GM19099 (cell line): Measurements from ENCODE around the gene TICAM1.

ENCODE experiments used
- POLR2A ChIP-seq: IDR thresholded peaks from 3 replicates; pipeline ENCODE4 v1.6.1; 2011; ENCODE audit warnings: low read depth; ENCODE audit not compliant: insufficient read length; ENCODE audit errors: extremely low read depth

TICAM1 gene

DNA sequence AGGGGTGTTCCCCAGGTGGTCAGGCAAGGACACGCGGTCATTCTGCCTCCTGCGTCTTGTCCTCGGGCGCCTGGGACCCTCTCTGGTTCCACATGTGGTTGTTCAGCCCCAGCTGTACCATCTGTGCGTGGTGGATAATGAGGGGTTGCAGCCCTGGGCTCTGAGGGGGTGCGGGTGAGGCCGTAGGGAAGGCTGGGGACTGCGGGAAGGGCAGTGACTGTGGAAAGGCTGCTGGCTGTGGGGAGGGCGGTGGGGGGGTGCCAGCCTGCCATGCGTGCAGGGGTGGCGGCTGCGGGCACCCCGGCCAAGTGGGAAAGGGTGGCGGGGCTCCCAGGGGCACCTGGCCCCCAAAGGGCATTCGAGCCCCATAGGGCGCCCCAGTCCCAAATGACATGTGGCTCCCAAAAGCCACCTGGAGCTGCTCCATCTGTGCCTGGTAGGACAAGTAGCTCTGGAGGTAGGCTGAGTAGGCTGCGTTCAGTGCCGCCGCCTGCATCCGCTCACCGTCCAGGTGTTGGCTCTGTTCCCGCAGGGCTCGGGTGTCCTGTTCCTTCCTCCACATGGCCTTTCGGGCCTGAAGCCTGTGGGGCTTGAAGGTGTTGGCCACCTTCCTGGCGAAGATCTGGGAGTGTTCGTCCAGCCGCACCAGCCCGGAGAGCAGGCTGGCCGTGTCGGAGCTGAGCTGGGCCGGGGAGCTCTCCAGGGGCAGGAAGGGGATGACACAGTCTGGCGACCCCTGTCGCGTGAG, 15.1 kb downstream of the TICAM1 start:
- no peak for TF ChIP-seq POLR2A

DNA sequence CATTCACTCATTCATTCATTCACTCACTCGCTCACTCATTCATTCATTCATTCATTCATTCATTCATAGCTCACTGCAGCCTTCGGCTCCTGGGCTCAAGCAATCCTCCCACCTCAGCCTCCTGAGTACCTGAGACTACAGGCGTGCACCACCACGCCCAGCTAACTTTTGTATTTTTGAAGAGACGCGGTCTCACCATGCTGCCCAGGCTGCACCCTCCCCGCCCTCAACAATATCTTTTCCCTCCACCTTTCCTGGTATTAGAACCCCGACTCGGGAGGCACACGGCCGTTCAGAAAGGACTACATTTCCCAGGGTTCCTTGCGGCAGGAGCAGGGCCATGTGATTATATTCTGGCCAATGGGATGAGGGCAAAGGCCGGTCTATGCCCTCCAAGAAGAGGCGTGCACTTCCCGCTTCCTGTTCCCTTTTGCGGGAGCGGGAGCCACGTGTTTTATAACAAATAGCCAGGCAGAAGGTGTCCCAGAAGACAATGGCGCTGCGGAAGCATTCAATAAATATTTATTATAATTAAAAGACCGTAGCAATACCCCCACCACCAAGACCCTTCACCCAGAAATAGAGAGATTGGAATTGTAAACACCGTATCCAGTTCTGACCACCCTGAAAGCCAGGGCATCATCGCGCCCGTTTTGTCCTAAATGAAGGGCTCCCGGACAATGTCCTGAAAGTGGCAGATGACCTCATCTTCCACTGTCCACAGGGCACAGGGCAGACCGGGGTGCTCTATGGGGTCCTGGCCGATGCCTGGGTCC, 15.9 kb downstream of the TICAM1 start:
- no peak for TF ChIP-seq POLR2A

DNA sequence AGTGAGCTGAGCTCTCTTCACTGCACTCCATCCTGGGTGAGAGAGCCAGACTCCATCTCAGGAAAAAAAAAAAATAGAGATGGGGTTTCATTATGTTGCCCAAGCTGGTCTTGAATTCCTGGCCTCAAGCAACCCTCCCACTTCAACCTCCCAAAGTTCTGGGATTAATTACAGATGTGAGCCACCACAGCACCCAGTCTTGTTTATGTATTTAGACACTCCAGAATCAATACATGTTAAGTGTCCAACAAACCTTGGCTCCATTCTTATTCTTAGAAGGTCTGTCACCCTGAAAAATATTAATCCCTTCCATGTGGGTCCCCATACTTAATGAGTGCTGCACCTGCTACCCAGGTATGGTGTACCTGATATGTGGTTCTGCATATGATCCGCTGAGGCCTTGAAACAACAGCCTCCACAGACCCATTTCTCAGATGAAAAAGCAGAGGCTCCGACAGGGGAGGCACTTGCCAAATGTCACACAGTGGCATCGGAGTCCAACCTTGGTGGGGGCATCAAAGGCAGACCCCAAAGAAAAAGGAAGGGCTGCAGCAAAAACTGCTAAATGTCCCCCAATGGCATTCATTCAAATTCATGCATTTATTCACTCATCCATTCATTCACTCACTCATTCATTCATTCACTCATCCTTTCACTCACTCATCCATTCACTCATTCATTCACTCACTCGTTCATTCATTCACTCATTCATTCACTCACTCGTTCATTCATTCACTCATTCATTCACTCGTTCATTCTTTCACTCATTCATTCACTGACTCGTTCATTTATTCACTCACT, 16.7 kb downstream of the TICAM1 start:
- no peak for TF ChIP-seq POLR2A

DNA sequence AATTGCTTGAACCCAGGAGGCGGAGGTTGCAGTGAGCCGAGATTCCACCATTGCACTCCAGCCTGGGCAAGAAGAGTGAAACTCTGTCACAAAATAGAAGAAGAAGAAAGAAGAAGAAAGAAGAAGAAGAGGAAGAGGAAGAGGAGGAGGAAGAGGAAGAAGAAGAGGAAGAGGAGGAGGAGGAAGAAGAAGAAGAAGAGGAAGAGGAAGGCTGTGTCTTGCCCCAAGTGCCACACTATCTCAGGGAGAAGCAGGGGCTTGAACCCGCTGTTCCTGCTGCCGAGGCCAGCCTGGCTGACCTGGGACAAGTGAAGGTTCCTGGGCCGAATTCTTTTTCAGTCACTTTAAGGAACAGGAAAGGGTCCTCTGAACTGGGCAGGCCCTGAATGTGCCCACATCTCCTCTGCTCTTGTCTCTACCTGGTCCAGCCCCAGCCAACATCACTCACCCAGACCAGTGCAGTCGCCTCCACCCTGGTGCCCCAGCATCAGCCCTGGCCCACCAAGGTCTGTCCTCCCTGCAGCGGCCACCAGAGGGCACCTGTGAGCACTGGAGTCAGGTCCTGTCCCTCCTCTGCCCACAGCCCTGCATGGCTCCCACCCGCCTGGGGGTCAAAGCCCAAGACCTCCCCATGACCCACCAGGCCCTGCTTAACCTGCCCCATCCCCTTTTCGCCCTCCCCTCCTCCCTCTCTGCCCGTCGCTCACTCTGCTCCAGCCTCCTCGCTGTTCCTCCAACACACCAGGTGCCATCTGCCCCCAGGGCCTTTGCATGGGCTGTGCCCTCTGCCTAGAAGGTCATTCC, 20.0 kb downstream of the TICAM1 start:
- TF ChIP-seq POLR2A, result no peak

DNA sequence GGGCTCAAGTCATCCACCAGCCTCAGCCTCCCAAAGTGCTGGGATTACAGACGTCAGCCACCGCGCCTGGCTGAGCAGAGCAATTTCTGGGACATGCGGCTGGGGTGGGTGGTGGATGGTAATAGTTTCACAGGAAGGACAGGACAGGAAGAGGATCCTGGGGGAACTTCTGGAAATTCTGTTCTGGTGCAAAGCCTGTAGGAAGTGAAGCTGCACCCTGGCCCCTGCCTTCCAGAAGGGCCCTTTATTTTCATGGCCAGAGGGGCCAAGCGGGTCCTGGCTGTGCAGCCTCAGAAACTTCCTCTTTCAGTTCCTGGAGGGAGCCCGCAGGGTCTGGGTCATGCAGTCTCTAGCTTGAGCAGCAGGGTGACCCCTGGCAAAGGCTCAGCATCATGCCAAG, 24.3 kb downstream of the TICAM1 start:
- no peak for TF ChIP-seq POLR2A

DNA sequence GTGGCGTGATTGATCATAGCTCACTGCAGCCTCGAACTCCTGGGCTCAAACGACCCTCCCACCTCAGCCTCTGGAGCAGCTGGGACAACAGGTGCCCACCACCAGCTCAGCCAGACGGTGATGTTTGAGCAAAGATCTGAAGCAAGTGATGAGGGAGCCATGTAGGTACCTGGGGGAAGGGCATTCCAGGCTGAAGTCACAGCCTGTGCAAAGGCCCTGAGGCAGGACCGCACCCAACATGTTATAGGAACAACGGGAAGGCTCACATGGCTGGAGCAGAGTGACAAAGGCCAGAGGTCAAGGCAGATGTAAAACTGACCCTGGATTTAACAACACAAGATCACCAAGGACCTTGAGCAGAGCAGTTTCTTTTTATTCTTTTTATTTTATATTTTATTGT, 25.1 kb downstream of the TICAM1 start:
- TF ChIP-seq POLR2A, result no peak

DNA sequence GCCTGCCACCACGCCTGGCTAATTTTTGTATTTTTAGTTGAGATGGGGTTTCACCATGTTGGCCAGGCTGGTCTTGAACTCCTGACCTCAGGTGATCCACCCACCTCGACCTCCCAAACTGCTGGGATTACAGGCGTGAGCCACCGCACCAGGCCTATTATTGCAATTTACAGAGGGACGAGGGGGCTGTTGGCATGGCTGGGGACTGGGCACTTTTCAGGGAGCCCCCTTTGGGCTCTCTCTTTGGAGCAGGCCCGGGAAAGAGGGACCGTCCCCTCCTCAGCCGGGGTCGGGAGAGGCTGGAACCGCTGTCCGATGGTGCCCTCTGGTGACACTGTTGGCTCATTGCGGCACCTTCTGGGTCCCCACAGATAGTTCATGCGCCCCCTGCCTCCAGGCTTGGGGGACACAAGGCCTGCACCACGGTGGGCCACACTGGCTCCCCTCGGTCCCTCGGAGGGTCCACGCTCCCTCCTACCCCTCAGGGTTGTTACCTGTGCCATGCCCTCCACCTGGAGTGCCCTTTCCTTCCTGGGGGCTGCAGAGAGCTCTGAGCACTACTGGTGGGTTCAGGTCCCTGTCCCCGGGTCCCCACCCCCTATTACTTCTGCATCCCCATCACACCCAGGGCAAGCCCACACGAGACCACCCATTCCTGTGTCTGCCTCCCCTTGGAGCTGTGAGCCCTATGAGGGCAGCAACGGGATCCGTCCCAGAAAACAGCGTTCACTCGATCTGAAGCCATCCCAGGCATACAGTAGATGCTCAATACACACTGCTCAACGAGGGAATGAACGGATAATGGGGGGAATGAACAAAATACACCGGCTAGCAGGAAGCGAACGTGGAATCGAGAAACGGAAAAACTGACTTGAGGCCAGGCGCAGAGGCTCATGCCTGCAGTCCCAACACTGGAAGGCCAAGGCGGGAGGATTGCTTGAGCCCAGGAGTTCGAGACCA, 27.5 kb downstream of the TICAM1 start:
- TF ChIP-seq POLR2A, result no peak

DNA sequence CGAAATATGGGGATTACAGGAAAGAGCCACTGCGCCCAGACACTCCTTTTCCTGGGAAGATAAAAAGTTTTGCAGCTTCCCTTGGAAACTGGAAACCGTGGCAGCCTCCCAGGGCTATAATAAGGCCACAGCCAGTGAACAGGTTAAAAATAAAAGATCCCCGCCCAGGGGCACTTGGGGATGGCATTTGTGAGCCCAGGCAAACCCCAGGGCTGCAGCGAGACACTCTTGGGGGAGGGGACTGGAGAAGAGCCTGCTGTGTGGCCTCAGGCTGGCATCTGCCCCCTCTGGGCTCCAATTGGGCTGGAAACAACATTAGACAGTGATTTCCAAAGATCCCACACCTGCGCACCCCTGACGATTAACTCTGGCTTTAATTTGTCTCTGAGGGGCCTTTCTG, 28.8 kb downstream of the TICAM1 start:
- no peak for TF ChIP-seq POLR2A

DNA sequence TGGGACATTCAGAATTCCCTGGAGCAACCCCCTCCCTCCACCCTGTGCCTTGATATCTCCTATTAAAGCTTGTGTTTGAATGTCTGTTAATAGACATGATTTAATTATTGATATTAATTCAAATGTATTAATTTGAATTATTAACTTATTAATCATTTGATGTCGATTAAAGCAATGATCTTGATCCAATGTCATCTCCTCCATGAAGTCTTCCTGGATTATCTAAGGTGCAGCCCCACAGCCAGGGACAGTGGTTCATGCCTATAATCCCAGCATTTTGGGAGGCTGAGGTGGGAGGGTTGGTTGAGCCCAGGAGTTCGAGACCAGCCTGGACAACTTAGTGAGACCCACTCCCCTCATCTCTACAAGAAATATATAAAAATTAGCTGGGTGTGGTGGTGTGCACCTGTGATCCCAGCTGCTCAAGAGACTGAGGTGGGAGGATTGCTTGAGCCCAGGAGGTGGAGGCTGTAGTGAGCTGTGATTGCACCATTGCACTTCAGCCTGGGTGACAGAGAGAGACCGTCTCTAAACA, 30.4 kb downstream of the TICAM1 start:
- no peak for TF ChIP-seq POLR2A

DNA sequence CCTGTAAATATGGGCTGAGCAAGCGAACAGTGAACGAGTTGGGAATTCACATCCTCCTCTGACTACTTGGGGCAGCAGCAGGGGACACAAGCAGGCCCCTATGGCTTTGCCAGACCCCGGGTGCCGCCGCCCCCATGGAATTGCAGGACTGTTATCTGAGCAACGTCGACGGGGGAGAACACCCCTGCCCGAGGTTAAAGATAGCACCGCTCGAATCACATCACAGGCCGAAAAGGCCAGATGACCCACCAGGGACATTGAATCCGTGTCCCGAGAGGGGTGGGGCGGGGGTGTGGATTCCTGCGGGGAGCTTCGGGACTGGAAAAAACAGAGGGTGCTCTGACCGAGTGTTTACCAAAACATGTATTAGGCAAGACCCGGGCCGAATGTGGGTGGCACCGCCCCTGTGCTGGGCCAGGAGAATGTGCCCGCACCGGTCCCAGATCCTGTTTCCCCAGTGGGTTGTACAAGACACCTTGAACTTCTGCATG, 30.9 kb downstream of the TICAM1 start:
- no peak for TF ChIP-seq POLR2A

DNA sequence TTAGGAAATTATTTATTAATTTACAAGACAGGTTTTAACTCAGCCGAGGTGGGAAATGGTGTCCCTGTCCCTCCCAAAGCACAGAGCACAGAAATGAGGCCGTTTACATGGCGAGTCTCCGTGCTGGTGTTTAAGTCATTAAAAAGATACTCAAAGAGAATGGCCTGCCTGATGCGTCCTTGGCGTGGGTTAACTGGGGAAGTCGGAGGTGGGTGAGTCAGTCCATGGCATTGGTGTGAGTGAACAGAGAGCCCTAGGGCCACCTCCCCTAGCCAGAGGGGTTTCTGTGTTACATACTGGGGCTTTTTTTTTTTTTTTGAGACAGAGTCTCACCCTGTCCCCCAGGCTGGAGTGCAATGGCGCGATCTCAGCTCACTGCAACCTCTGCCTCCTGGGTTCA, 36.1 kb downstream of the TICAM1 start:
- TF ChIP-seq POLR2A, result no peak

DNA sequence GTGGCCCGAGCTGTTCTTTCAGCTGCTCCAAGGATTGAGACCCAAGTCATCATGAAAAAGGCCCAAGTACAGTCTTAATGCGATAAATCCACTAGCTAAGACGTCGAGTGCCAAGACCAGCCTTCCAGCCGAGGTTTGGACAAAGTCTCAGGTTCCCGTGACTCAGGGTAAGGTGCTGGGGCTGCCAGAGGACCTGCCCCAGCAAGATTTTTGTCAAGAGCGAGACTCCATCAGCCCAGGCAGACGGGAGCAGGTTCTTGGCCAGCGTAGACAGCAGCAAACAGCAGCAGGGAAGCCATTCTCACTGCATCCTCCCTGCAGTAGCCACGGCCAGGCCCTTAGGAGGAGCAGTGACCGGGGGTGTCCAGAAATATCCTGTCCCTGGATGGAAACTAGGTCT, 36.5 kb downstream of the TICAM1 start:
- no peak for TF ChIP-seq POLR2A

DNA sequence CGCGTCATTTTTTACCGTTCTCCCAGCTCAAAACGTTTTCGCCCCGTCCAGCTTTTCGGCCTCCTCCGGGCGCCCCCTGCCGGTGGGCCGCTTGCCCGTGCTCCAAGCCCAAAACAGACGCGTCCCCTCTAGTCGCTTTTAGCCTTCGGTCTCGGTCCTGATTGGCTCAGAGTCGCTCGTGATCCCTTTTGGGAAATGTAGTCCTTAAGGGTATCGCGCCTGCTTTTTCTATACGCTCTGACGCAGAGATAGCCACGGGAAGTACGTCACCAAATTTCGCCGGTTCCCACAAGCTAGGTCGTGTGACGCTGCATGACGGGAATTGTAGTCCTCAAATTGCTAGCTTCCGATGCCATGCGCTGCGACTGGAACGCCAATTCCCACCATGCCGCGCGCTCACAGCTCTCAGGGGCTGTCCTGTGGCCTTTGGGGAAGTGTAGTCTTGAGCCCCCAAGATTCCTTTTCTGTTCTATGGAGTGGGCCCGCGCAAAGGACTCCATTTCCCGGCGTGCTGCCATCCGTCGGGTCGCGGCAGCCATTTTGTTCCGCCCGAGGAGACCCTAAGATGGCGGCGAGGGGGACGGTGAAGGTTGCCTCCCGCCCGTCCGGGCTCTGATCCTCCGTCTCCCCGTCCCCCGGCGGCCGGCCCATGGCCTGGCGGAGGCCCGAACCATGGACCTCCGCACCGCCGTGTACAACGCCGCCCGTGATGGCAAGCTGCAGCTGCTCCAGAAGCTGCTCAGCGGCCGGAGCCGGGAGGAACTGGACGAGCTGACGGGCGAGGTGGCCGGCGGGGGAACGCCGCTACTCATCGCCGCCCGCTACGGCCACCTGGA, 40.1 kb downstream of the TICAM1 start, which contains the start of gene FEM1A:
TSS of gene FEM1A (plus strand) at position 552 of the 836 bp plus-strand sequence. CDS start at position 673, 121 bp downstream.
- TF ChIP-seq POLR2A, result peak; percentile 89

DNA sequence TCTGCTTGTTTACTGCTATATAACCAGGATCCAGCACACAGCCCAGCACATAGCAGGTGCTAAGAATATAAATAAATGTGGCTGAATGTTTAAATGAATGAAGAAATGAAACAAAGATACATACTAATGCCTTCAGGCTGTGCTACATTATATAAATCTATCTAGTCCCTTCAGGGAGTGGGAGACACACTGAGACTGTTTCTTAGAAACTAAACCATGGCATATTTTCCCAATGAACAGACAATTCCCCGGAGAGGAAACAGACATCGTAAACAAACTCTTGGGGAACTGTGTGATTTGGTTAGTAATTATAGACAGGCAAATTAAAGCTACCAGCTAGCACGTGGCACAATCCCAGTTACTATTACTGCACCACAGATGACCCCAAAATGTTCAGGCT, 49.7 kb downstream of the TICAM1 start:
- TF ChIP-seq POLR2A, result no peak
